ENCODE measurements around the gene C17orf100. TPM values are rescaled to one million over a fixed set of nuclear protein-coding genes. Genes with fewer than 3 reads are reported as not detected.
A peak's percentile ranks its signal among the peaks of the same experiment; 100 is the strongest.

C17orf100 gene
- total and polyA plus RNA-seq, 2 of the 13 experiments (the other 11 are each of a cell fraction or from before 2014, with no cell fraction given): 3.6 to 8.7 TPM

DNA sequence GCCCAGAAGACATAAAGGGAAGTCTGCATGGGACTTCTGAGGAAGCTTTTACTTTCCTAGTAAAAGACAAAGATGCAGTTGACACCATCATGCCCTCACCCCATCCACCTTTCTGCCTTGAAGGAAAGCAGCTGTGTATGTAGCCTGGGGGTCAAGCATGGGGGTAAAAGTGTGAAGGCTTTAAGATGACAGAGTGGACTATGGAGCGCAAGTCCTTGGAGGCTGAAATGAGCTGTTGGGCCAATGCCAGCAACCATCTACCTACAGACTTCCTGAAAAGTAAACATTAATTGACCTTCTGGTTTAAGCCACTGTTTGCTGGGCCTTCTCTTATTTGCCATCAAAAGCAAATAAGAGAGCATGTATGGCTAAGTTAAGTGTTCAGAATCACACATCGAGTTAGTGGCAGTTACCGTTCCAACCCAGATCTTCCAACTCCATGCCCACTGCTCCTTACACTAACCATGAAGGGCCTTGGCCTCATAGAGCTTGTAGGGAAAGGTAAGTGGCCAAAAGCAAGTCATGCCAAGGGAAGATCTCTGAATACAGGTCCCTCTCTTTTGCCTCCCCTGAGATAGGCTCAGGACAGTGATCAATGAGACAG, 31.6 kb downstream of the C17orf100 start (continued):
- TF ChIP-seq ZNF703 (CRISPR knock-in tag; IDR thresholded peaks at IDR 0.05; ENCODE audit: borderline replicate concordance) (no peak), CBFB (CRISPR knock-in tag; IDR thresholded peaks at IDR 0.05) (no peak), ZFP1 (CRISPR knock-in tag; IDR thresholded peaks at IDR 0.05) (no peak), PHF5A (CRISPR knock-in tag; IDR thresholded peaks at IDR 0.05; ENCODE audit: low read depth, unreplicated experiment) (no peak), ZNF562 (CRISPR knock-in tag; IDR thresholded peaks at IDR 0.05; ENCODE audit: borderline replicate concordance) (no peak), RFXANK (CRISPR knock-in tag; IDR thresholded peaks at IDR 0.05) (no peak), ZNF552 (CRISPR knock-in tag; IDR thresholded peaks at IDR 0.05; ENCODE audit: borderline replicate concordance) (no peak), MED13 (CRISPR knock-in tag; IDR thresholded peaks at IDR 0.05) (no peak; the same call in 1 of the 2 replicates), ZNF121 (CRISPR knock-in tag; IDR thresholded peaks at IDR 0.05) (no peak), ZNF253 (CRISPR knock-in tag; IDR thresholded peaks at IDR 0.05; ENCODE audit: borderline replicate concordance) (no peak), JARID2 (CRISPR knock-in tag; IDR thresholded peaks at IDR 0.05; ENCODE audit: insufficient replicate concordance) (no peak), ZSCAN29 (CRISPR knock-in tag; conservative IDR thresholded peaks at IDR 0.05) (no peak), HDAC6 (IDR thresholded peaks at IDR 0.05; ENCODE audit: low read depth, low read length) (no peak), TRIM24 (CRISPR knock-in tag; IDR thresholded peaks at IDR 0.05) (no peak), SRSF9 (IDR thresholded peaks at IDR 0.05; ENCODE audit: borderline replicate concordance, insufficient read depth, low read depth, low read length, poor library complexity, severe bottlenecking) (no peak), PTBP1 (IDR thresholded peaks at IDR 0.05; ENCODE audit: low read depth, low read length, poor library complexity, severe bottlenecking) (no peak), NRL (CRISPR knock-in tag; IDR thresholded peaks at IDR 0.05; ENCODE audit: borderline replicate concordance) (no peak), MIXL1 (CRISPR knock-in tag; IDR thresholded peaks at IDR 0.05) (peak; percentile 28; the same call in 1 of the 2 replicates), TGIF2 (CRISPR knock-in tag; IDR thresholded peaks at IDR 0.05) (no peak), SAP130 (CRISPR knock-in tag; IDR thresholded peaks at IDR 0.05; ENCODE audit: low read depth) (peak; percentile 60), ZNF124 (CRISPR knock-in tag; IDR thresholded peaks at IDR 0.05) (0 out of 2 replicates have a peak, but pooled peaks have one; percentile 16), ZNF432 (CRISPR knock-in tag; IDR thresholded peaks at IDR 0.05; ENCODE audit: borderline replicate concordance) (no peak), ZNF382 (CRISPR knock-in tag; IDR thresholded peaks at IDR 0.05; ENCODE audit: borderline replicate concordance) (no peak), ZNF337 (CRISPR knock-in tag; IDR thresholded peaks at IDR 0.05; ENCODE audit: borderline replicate concordance, low read depth) (no peak)
- TF ChIP-seq, protein P1, sequence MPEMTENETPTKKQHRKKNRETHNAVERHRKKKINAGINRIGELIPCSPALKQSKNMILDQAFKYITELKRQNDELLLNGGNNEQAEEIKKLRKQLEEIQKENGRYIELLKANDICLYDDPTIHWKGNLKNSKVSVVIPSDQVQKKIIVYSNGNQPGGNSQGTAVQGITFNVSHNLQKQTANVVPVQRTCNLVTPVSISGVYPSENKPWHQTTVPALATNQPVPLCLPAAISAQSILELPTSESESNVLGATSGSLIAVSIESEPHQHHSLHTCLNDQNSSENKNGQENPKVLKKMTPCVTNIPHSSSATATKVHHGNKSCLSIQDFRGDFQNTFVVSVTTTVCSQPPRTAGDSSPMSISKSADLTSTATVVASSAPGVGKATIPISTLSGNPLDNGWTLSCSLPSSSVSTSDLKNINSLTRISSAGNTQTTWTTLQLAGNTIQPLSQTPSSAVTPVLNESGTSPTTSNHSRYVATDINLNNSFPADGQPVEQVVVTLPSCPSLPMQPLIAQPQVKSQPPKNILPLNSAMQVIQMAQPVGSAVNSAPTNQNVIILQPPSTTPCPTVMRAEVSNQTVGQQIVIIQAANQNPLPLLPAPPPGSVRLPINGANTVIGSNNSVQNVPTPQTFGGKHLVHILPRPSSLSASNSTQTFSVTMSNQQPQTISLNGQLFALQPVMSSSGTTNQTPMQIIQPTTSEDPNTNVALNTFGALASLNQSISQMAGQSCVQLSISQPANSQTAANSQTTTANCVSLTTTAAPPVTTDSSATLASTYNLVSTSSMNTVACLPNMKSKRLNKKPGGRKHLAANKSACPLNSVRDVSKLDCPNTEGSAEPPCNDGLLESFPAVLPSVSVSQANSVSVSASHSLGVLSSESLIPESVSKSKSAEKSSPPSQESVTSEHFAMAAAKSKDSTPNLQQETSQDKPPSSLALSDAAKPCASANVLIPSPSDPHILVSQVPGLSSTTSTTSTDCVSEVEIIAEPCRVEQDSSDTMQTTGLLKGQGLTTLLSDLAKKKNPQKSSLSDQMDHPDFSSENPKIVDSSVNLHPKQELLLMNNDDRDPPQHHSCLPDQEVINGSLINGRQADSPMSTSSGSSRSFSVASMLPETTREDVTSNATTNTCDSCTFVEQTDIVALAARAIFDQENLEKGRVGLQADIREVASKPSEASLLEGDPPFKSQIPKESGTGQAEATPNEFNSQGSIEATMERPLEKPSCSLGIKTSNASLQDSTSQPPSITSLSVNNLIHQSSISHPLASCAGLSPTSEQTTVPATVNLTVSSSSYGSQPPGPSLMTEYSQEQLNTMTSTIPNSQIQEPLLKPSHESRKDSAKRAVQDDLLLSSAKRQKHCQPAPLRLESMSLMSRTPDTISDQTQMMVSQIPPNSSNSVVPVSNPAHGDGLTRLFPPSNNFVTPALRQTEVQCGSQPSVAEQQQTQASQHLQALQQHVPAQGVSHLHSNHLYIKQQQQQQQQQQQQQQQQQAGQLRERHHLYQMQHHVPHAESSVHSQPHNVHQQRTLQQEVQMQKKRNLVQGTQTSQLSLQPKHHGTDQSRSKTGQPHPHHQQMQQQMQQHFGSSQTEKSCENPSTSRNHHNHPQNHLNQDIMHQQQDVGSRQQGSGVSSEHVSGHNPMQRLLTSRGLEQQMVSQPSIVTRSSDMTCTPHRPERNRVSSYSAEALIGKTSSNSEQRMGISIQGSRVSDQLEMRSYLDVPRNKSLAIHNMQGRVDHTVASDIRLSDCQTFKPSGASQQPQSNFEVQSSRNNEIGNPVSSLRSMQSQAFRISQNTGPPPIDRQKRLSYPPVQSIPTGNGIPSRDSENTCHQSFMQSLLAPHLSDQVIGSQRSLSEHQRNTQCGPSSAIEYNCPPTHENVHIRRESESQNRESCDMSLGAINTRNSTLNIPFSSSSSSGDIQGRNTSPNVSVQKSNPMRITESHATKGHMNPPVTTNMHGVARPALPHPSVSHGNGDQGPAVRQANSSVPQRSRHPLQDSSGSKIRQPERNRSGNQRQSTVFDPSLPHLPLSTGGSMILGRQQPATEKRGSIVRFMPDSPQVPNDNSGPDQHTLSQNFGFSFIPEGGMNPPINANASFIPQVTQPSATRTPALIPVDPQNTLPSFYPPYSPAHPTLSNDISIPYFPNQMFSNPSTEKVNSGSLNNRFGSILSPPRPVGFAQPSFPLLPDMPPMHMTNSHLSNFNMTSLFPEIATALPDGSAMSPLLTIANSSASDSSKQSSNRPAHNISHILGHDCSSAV (CRISPR knock-in tag; IDR thresholded peaks at IDR 0.05; ENCODE audit: borderline replicate concordance): no peak
